ENCODE data around the gene GAB4. TPM values are rescaled to one million over a fixed set of nuclear protein-coding genes. Genes with fewer than 3 reads are reported as not detected.

GAB4 gene
- total and polyA plus RNA-seq, 2 experiments from 2014 or later = 1.5 to 1.7 TPM

GRCh38 chr22:16958475-16958874, 49.5 kb downstream of the GAB4 start (continued):
- TF ChIP-seq, protein P1, sequence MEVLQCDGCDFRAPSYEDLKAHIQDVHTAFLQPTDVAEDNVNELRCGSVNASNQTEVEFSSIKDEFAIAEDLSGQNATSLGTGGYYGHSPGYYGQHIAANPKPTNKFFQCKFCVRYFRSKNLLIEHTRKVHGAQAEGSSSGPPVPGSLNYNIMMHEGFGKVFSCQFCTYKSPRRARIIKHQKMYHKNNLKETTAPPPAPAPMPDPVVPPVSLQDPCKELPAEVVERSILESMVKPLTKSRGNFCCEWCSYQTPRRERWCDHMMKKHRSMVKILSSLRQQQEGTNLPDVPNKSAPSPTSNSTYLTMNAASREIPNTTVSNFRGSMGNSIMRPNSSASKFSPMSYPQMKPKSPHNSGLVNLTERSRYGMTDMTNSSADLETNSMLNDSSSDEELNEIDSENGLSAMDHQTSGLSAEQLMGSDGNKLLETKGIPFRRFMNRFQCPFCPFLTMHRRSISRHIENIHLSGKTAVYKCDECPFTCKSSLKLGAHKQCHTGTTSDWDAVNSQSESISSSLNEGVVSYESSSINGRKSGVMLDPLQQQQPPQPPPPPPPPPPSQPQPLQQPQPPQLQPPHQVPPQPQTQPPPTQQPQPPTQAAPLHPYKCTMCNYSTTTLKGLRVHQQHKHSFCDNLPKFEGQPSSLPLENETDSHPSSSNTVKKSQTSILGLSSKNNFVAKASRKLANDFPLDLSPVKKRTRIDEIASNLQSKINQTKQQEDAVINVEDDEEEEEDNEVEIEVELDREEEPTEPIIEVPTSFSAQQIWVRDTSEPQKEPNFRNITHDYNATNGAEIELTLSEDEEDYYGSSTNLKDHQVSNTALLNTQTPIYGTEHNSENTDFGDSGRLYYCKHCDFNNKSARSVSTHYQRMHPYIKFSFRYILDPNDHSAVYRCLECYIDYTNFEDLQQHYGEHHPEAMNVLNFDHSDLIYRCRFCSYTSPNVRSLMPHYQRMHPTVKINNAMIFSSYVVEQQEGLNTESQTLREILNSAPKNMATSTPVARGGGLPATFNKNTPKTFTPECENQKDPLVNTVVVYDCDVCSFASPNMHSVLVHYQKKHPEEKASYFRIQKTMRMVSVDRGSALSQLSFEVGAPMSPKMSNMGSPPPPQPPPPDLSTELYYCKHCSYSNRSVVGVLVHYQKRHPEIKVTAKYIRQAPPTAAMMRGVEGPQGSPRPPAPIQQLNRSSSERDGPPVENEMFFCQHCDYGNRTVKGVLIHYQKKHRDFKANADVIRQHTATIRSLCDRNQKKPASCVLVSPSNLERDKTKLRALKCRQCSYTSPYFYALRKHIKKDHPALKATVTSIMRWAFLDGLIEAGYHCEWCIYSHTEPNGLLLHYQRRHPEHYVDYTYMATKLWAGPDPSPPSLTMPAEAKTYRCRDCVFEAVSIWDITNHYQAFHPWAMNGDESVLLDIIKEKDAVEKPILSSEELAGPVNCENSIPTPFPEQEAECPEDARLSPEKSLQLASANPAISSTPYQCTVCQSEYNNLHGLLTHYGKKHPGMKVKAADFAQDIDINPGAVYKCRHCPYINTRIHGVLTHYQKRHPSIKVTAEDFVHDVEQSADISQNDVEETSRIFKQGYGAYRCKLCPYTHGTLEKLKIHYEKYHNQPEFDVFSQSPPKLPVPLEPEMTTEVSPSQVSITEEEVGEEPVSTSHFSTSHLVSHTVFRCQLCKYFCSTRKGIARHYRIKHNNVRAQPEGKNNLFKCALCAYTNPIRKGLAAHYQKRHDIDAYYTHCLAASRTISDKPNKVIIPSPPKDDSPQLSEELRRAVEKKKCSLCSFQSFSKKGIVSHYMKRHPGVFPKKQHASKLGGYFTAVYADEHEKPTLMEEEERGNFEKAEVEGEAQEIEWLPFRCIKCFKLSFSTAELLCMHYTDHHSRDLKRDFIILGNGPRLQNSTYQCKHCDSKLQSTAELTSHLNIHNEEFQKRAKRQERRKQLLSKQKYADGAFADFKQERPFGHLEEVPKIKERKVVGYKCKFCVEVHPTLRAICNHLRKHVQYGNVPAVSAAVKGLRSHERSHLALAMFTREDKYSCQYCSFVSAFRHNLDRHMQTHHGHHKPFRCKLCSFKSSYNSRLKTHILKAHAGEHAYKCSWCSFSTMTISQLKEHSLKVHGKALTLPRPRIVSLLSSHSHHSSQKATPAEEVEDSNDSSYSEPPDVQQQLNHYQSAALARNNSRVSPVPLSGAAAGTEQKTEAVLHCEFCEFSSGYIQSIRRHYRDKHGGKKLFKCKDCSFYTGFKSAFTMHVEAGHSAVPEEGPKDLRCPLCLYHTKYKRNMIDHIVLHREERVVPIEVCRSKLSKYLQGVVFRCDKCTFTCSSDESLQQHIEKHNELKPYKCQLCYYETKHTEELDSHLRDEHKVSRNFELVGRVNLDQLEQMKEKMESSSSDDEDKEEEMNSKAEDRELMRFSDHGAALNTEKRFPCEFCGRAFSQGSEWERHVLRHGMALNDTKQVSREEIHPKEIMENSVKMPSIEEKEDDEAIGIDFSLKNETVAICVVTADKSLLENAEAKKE (CRISPR knock-in tag; IDR thresholded peaks at IDR 0.05) = no peak
- no peak for TF ChIP-seq ZNF114 (CRISPR knock-in tag; IDR thresholded peaks at IDR 0.05)

- Histone ChIP-seq H3K27me3 (ENCODE audit: insufficient read depth) (no peaks in the 10 kb centered on the region), H3F3A (replicated peaks; ENCODE audit: low read depth) (no peaks in the 10 kb centered on the region), H3K4me3 (no peak overlapping the region), H3K27ac (ENCODE audit: low read depth) (no peak overlapping the region), H2AFZ (no peak overlapping the region), H3K9me2 (ENCODE audit: insufficient read depth) (peaks cover 4% of the 10 kb centered on the region; the same call in 1 of the 2 replicates), H3K36me3 (ENCODE audit: insufficient read depth) (no peaks in the 10 kb centered on the region), H3K4me2 (no peak overlapping the region), H3K4me1 (ENCODE audit: insufficient read depth) (no peaks in the 10 kb centered on the region), H4K20me1 (replicated peaks; ENCODE audit: insufficient read depth) (no peaks in the 10 kb centered on the region), H3K79me2 (replicated peaks; ENCODE audit: insufficient read depth) (no peaks in the 10 kb centered on the region)
- DNase-seq (ENCODE audit: low spot score) (no peak), ATAC-seq (no peak)
- peaks cover 5% of the 10 kb centered on the region; the same call in 2 of the 3 replicates for H3K36me3 Mint-ChIP-seq (ENCODE audit: low read depth)
- H3K27ac Mint-ChIP-seq = no peak overlapping the region
- no peak for TF ChIP-seq STAT1 (IDR thresholded peaks at IDR 0.05; ENCODE audit: unreplicated experiment)
- no peak for TF ChIP-seq EZH2phosphoT487 (IDR thresholded peaks at IDR 0.05; ENCODE audit: unreplicated experiment)
- no peak for TF ChIP-seq ZNF331 (CRISPR knock-in tag; IDR thresholded peaks at IDR 0.05; ENCODE audit: low read depth)
- no peaks in the 10 kb centered on the region for H3K4me1 Mint-ChIP-seq
- H3K27me3 Mint-ChIP-seq (ENCODE audit: insufficient read depth, low read depth, poor library complexity) = peaks cover 10% of the 10 kb centered on the region
- peaks cover 87% of the 10 kb centered on the region for H3K9me3 Mint-ChIP-seq
- H3K4me3 Mint-ChIP-seq = no peak overlapping the region
These were observed 50.2 kb downstream of the GAB4 start for GRCh38 chr22:16957781-16958180.
